Superior temporal gyrus (tissue), 1 donor: ENCODE data around the gene TOX2.

Source experiments
- DNase-seq: peaks from one replicate; pipeline ENCODE4 v3.0.0-alpha.2; 2016; ENCODE audit errors: extremely low spot score

TOX2 gene

DNA sequence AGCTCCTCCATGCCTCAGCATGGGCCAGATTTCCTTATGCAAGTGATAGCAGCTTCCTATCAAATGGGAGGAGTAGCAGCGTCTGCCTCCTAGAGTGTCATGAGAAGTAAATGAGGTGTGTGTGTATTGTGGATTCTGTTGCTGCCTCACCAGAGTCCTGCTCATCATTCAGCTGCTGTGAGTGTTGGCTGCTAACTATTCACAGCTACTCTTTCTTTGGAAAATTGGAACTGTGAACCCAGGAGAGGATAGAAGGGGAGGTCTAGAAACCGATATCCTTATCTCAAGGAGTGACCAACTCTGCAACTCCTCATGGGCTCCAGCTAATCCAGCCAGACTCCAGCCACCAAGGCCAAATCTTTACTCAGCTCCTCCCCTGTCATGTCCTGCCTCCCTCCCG lies 63.3 kb downstream of the TOX2 start:
- no peak for DNase-seq

DNA sequence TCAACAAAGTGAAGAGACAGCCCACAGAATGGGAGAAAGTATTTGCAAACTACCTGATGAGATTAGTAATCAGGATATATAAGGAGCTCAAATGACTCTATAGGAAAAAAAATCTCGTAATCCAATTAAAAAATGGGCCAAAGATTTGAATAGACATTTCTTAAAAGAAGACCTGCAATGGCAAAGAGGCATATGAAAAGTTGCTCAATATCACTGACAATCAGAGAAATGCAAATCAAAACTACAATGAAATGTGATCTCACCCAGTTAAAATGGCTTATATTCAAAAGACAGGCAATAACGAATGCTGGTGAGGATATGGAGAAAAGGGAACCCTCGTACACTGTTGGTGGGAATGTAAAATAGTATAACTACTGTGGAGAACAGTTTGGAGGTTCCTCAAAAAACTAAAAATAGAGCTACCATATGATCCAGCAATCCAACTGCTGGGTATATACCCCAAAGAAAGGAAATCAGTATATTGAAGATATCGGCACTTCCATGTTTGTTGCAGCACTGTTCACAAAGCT lies 65.0 kb downstream of the TOX2 start:
- DNase-seq: no peak

DNA sequence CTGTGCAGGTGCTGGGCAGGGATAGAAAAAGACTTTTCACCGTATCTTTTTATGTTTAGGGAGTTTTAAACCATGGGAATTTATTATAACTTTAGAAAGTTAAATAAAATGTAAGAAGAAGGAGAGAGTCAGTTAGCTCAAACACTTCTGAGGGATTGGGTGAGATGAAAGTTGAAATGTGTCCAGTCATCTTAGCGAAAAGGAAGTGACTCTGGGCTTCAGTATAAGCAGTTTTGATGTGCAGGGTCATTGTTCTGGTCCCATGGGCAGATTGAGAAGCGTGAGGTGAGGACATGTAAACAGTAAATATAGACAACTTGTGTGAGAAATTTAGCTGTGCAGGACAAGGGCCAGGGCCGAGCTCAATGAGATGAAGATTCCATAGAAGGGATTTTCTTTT lies 66.9 kb downstream of the TOX2 start:
- no peak for DNase-seq

DNA sequence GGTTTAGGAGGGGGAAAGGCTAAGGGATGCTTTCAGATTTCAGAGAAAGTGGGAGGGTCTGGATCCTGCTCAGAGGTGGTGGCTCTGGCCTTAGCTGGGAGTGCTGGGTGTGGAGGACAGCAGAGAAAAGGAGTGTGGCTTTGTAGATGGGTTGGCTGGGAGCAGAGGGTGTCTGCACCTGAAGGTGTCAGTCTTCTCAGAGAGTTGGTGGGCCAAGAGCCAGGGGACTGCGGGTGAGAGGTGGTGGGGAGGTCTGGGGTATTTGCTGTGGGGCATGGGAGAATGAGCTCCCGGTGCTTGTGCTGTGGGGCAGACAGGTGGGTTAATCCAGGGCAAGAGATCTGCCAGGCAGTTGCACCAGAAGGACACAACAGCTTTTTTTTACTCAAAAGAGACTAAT lies 67.4 kb downstream of the TOX2 start:
- no peak for DNase-seq

DNA sequence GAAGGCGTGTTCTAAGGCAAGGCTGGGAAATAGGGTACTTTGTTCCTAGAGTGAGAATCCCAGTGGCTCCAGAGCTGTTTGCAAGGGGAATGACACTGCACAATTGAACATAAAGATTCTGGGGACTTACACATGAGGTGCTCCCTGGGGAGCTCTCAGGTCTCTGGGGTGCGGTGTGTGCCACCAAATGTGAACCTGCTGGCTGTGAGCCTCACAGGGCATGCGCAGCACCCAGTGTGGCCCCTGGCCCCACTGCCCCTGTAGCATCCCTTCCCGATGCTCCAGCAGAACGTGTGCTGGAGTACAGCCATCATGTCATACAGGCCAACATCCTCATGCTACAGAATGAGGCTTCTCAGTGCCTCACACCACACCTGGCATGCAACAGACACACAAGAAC lies 68.2 kb downstream of the TOX2 start:
- DNase-seq: no peak

DNA sequence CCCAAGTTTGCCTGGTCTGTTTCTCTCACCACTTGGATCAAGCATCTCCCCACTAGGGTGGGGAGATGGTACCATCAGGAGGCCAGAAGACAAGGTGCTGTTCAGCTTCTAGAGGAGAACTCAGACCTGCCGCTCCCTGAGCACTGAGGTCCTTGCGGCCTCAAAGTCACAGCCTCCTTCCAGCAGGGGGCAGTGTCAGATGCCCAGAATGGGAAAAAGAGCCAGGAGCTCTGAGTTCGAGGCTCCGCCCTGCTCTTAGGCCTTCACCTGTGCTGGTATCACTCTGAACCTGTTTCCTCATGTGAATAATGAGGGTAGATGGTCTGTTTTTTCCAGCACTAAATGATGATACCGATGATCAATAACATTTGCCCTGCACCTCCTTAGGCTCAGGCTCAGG lies 68.7 kb downstream of the TOX2 start:
- DNase-seq: no peak

DNA sequence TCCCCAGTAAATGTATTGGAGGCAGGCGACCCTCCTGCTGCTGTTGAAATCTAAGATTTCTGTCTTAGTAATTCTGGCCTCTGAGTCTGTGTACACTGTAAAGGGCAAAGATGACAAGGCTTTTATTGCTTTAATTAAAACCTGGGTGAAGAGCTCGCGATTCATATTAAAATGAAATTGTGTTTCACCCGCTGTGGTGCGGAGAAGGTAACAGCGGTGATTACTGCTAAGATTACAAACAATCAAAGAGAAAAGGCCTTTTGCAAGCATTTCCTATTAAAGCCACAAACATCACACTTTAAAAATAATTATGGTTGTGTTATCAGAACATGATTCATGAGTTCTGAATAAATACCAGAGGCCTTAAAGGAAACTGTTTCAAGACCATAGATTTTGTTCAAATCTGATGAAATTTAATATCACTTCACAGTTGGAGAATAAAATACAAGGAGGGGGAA lies 69.3 kb downstream of the TOX2 start:
- DNase-seq: no peak

DNA sequence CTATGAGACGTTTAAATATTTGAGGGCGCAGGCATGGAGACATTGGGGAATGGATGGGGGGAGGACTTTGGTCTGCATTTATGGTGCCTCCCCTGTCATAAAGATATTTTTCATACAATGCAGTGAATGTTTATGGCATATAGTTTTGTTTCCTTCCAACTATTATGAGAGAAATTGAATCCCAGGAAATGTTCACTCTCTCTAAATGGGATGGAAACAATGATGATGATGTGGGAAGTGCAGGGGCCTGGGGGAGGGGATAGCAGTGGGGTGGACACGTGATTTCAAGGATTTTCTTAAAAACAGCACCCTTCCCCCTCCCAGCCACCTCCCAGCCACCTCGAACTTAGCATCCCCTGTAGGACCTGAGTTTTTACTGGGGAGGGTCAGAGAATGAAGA lies 69.9 kb downstream of the TOX2 start:
- no peak for DNase-seq

DNA sequence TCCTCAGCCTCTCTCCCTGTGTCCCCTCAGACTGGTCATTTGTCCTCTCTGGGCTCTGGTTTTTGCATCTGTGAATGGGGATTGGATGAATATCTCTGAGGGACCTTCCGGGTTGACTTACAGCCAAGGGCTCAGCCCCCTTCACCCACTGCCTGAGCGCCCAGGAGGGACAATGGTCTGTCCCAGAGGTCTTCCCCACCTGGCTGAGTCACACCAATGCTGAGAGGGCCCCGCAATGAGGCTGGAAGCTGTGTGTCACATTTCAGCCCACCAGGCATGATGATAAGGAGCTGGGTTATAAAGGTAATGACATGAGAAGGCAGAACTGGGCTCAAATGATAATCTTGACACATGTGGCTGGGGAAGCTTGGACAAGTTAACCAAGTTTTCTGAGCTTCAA lies 70.5 kb downstream of the TOX2 start:
- DNase-seq: no peak

DNA sequence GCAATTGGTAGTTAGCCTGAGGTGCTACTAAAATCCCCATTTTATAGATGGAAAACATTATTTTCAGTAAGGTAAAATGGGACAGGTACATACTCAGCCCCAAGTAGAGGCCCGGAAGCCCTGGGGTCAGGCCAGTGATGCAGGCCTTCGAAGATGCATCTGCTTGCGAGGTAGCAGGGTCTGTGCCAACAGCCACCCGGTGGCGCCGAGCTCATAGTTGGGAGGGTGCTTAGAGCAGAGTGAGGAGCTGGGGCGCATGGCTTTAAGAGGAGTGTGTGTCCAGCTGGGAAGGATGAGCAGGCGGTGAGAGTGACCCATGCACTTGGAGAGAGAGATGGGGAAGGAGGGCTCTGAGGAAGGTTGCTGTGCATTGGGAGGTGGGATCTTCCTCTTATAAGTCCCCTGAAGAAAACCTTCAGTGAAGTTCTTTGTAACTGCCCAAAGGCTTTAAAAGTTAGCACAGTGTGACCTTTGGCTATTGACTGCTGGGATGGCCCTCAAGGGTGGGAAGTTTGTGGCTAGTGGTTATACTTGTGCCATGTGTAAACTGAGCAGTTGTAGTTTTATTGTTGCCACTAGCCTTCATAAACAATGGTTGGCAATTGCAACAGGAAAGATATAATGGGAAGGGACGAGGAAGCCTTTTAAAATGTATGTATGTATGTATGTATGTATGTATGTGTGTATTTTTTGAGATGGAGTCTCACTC lies 71.1 kb downstream of the TOX2 start:
- no peak for DNase-seq

DNA sequence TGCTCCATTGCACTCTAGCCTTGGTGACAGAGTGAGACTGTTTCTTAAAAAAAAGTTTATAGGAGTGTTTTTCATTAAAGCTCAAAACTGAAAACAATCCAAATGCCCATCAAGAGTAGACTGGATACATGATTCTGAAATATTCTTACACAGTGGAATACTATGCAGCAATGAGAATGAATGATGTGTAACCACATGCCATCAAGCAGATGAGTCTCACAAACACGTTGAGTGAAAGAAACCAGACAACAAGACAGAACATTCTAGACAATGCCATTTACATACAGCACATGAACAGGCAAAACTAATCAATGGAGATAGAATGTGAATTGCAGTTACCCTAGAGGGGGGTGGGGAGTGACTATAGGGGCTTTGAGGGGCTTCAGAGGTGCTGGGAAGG lies 72.4 kb downstream of the TOX2 start:
- no peak for DNase-seq

DNA sequence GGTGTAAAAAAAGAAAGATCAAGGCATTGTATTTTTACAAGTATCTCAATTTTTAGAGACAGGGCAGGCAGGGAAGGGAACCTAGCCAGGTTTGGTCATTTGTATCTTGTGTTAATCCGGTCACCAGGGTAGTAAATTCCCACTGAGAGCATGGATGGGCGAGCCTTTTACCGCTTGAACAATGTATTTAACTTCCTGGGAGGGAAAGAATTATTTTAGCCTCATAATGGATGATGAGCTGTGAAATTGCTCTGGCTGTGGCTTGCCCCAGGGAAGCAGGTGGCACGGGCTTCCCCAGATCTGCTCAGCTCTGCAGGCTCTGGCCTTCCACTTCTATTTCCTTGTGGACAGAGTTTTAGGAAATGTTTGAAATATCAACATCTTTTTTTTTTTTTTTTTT lies 72.9 kb downstream of the TOX2 start:
- DNase-seq: no peak

DNA sequence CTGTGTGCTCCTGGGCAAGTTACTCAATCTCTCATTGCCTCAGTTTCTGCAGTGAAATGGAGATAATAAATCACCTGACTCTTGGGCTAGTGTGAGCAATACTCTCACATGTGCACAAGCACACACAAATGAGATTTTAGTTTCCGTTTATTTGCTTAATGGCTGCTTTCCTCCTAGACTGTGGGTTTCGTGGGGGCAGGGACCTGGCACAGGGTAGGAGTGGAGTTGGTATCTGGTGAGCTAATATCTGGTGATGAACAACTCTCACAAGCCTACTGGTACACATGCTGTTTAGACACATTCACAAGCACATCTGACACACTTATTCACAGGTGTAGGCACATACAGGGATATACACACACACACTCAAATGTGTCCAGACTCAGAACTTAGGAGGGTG lies 73.8 kb downstream of the TOX2 start:
- DNase-seq: no peak

DNA sequence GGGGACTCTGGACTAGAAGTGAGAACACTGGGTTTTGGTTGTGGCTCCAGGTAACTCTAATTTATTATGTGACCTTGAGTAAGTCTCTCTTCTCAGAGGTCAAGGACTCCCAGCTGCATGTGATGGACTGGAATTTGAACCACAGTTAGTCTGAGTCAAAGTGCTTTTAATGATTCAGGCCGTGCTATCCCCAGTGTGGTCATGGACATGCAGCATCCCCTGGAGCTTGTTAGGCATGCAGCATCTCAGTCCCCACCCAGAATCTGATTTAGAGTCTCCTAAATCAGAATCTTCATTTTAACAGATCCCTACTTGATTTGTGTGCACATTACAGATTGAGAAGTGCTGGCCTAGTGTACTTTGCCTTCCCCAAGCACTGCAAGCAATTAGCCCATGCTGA lies 74.2 kb downstream of the TOX2 start:
- no peak for DNase-seq

DNA sequence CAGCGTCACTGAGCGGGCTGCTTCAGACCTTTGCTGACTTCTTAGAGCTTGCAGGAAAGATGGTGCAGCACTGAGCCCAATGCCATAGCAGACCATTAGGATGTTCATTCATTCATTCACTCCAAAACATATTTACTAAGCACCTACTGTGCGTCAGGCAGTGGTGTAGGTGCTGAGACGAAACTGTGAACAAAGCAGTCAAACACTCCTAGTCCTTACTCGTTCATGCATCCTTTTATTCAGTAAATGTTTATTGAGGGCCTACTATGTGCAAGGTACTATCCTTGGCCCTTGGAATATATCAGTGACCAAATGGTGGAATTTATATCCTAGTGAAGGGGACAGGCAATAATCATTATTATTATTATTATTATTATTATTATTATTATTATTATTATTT lies 76.6 kb downstream of the TOX2 start:
- no peak for DNase-seq

DNA sequence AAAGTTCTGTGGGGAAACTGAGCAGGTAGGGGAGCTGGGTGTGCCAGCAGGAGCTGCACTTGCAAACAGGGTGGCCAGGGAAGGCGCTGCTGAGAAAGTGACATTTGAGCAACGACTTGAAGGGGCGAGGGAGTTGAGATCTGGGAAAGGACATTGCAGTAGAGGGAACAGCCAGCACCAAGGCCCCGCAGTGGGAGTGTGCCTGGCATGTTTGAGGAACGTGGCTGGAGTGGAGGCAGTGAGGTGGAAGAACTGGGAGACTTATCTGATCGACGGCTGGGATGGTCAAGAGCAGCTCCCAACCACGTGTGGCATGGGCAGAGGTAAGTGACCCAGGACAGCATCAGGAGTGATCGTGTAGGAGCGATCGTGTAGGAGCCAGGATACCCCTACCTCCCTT lies 77.3 kb downstream of the TOX2 start:
- DNase-seq: no peak

DNA sequence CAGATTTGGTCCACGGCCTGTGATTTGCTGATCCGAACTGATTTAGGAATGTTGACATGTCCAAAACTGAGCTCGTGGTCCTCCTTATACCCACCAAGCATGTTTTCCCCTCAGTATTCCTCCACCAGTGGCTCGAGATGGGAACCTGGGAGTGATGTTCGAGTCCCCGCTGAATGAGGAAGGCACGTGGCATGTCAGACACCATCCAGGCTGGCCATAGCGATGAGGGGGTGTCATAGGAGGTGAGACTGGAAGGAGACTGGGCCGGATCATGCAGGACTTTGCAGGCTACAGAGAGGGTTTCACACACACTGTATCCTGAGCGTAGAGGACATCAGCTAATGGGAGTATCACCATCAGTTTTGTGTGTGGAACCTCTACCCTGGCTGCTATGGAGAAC lies 78.2 kb downstream of the TOX2 start:
- DNase-seq: no peak

DNA sequence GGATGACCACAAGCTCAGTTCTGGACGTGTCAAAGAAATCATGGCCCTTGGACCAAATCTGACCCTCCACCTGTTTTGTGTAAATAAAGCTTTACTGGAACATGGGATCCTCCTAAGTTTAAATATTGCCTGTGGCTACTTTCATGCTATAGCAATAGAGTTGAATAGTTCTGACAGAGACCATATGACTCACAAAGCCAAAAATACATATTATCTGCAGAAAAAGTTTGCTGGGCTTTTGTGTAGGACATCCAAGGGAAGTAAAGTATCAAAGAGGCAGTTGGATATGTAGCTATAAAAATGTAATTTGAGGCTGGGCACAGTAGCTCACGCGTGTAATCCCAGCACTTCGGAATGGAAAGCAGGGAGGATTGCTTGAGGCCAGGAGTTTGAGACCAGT lies 78.9 kb downstream of the TOX2 start:
- no peak for DNase-seq

DNA sequence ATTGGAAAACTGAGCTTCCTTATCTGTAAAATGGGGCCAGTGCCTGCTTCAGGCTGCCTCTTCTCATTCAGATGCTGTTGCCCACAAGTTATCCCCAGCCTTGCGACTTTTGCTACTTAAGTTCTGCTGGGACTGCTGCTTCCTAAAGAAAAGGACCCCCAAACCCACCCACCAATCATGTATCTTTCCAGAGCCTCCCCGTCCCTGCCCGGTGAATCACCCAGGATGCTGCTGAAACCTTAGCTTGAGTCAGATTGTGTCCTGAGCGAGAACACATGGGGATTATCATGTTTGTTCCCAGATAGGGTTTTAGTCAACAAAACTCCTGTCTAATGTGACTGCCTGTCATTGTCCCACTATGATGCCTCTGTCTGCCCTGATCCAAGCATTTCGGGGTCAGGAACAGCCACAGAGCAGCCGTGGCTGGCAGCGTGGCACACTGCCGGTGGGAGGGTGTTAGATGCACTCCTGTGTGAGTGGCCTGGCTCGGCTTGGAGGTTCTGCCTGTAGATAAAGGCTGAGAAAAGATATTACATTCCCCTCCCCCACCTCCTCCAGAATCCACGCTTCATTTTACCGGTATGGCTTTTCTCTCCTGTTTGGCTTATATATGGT lies 79.9 kb downstream of the TOX2 start:
- no peak for DNase-seq

DNA sequence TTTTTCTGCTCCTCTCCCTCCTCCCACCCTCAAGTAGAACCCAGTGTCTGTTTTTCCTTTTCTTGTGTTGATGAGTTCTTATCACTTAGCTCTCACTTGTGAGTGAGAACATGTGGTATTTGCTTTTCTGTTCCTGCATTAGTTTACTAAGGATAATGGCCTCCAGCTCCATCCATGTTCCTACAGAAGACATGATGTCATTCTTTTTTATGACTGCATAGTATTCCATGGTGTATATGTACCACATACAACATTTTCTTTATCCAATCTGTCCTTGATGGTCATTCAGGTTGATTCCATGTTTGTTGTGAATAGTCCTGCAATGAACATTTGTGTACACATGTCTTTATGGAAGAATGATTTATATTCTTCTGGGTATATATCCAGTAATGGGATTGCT lies 81.0 kb downstream of the TOX2 start:
- DNase-seq: no peak

DNA sequence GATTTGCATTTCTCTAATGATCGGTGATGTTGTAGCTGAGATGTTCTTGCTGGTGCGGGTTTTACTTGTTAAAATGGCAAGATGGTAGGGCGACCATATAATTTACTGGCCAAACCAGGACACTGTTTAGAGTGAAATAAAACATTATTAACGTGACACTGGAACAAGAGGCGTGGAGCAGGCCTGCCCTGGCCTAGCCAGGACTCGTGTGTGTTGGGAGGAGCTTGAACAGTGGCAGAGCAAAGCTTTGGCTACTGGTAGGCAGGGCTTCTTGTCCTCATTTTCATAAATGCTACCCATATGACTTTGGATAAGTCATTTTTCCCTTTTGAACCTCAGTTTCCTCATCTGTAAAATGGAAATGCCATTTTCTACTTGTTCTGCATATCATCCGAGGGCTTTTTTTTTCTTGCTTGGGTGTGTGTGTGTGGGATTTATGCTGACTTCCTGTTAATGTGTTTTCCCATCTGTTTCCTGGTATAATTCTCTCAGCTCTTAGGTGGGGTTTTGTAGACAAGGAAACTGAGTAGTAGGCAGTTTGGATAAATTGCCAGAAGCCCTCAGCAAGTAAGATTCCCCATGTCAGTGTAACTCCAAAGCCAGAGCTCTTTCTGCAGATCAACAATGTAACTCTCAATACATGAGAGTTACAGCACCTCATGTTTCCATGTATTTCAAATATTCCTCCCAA lies 81.7 kb downstream of the TOX2 start:
- no peak for DNase-seq

DNA sequence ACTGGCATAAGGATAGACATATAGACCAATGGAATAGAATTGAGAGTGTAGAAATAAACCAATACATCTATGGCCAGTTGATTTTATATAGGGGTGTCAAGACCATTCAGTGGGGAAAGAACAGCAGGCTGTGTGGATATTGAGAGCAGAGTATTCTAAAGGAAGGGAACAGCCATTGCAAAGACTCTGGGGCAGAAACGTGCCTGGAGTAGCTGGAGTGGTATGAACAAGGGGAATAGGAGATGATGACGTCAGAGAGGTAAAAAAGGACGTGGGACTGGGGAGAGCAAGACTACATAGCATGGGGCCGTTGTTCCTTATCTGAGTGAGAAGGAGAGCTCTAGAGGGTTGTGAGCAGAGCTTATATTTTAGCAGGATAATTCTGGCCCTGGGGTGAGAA lies 85.2 kb downstream of the TOX2 start:
- DNase-seq: no peak
